ENCODE results near the gene C16orf86.

Gene C16orf86

GRCh38 chr16:67669499-67670101 is 3.0 kb downstream of the C16orf86 start:
- Histone ChIP-seq H4K20me1 (ENCODE audit: control insufficient read depth, insufficient read depth, low read depth, low read length) (no peaks in the 10 kb centered on the region), H3K4me3 (ENCODE audit: low read length) (no peak overlapping the region), H3K4me2 (ENCODE audit: low read length) (no peak overlapping the region), H3F3A (ENCODE audit: control insufficient read depth, insufficient read depth) (0 out of 2 replicates have a peak, but pooled peaks cover 2% of the 10 kb centered on the region), H3K9me3 (ENCODE audit: control insufficient read depth, insufficient read depth, low read length) (no peaks in the 10 kb centered on the region), H3K79me2 (ENCODE audit: control insufficient read depth, low read length) (no peaks in the 10 kb centered on the region), H3K4me1 (ENCODE audit: control insufficient read depth, low read length) (peaks cover 46% of the 10 kb centered on the region), H3K36me3 (ENCODE audit: control insufficient read depth, low read length) (no peaks in the 10 kb centered on the region), H3K9me2 (replicated peaks; ENCODE audit: control insufficient read depth, low read length) (no peaks in the 10 kb centered on the region), H3K27me3 (ENCODE audit: control insufficient read depth, low read length) (no peaks in the 10 kb centered on the region), H3K27ac (ENCODE audit: low read depth, low read length) (no peak overlapping the region)
- TF ChIP-seq CTCF (IDR thresholded peaks at IDR 0.05; ENCODE audit: low read depth, low read length, poor library complexity, severe bottlenecking) (no peak), EZH2phosphoT487 (IDR thresholded peaks at IDR 0.05; ENCODE audit: borderline replicate concordance, low read length) (no peak)

- Histone ChIP-seq H3K9me3 (ENCODE audit: control insufficient read depth, insufficient read depth, low read length) (no peaks in the 10 kb centered on the region), H3F3A (ENCODE audit: control insufficient read depth, insufficient read depth) (0 out of 2 replicates have a peak, but pooled peaks cover 2% of the 10 kb centered on the region)
- TF ChIP-seq CTCF (IDR thresholded peaks at IDR 0.05; ENCODE audit: low read depth, low read length, poor library complexity, severe bottlenecking), result no peak
- no peak for TF ChIP-seq EZH2phosphoT487 (IDR thresholded peaks at IDR 0.05; ENCODE audit: borderline replicate concordance, low read length)
Measured at GRCh38 chr16:67672306-67672705, 5.7 kb downstream of the C16orf86 start.

GRCh38 chr16:67672739-67673662 is 6.4 kb downstream of the C16orf86 start:
- H3K27ac ChIP-seq (ENCODE audit: low read depth, low read length), result no peak overlapping the region

More at GRCh38 chr16:67672306-67672705, 5.7 kb downstream of the C16orf86 start:
- Histone ChIP-seq H4K20me1 (ENCODE audit: control insufficient read depth, insufficient read depth, low read depth, low read length) (no peaks in the 10 kb centered on the region), H3K36me3 (ENCODE audit: control insufficient read depth, low read length) (no peaks in the 10 kb centered on the region), H3K27ac (ENCODE audit: low read depth, low read length) (no peak overlapping the region), H3K4me3 (ENCODE audit: low read length) (no peak overlapping the region), H3K4me1 (ENCODE audit: control insufficient read depth, low read length) (peaks cover 32% of the 10 kb centered on the region), H3K4me2 (ENCODE audit: low read length) (no peak overlapping the region), H3K79me2 (ENCODE audit: control insufficient read depth, low read length) (no peaks in the 10 kb centered on the region), H3K27me3 (ENCODE audit: control insufficient read depth, low read length) (no peaks in the 10 kb centered on the region), H3K9me2 (replicated peaks; ENCODE audit: control insufficient read depth, low read length) (no peaks in the 10 kb centered on the region)

More at GRCh38 chr16:67672739-67673662, 6.4 kb downstream of the C16orf86 start:
- TF ChIP-seq EZH2phosphoT487 (IDR thresholded peaks at IDR 0.05; ENCODE audit: borderline replicate concordance, low read length) (no peak), CTCF (IDR thresholded peaks at IDR 0.05; ENCODE audit: low read depth, low read length, poor library complexity, severe bottlenecking) (peak; percentile 88)
- no peaks in the 10 kb centered on the region for H4K20me1 ChIP-seq (ENCODE audit: control insufficient read depth, insufficient read depth, low read depth, low read length)
- H3K79me2 ChIP-seq (ENCODE audit: control insufficient read depth, low read length), result no peaks in the 10 kb centered on the region
- no peak overlapping the region for H3K4me2 ChIP-seq (ENCODE audit: low read length)
- H3K9me2 ChIP-seq (replicated peaks; ENCODE audit: control insufficient read depth, low read length), result no peaks in the 10 kb centered on the region
- no peaks in the 10 kb centered on the region for H3K9me3 ChIP-seq (ENCODE audit: control insufficient read depth, insufficient read depth, low read length)
- H3K4me3 ChIP-seq (ENCODE audit: low read length), result no peak overlapping the region
- 0 out of 2 replicates have a peak, but pooled peaks cover 2% of the 10 kb centered on the region for H3F3A ChIP-seq (ENCODE audit: control insufficient read depth, insufficient read depth)
- H3K4me1 ChIP-seq (ENCODE audit: control insufficient read depth, low read length), result peaks cover 25% of the 10 kb centered on the region
- no peaks in the 10 kb centered on the region for H3K27me3 ChIP-seq (ENCODE audit: control insufficient read depth, low read length)
- no peaks in the 10 kb centered on the region for H3K36me3 ChIP-seq (ENCODE audit: control insufficient read depth, low read length)

All from DOHH2 (cell line).